GM21737 (cell line): Measurements from ENCODE around the gene ABHD16B.
"Not testable (repeated sequence)": the region's sequence is repeated elsewhere in the genome, so short reads cannot be mapped to it uniquely, and the experiment has no call there.

Experiments used
- ATAC-seq: cut with Tn5 transposase; IDR thresholded peaks from one replicate; pipeline ENCODE4 v1.9.1; 2021; ENCODE audit warnings: mild to moderate bottlenecking, moderate library complexity; ENCODE audit not compliant: unreplicated experiment

ABHD16B gene

GRCh38 chr20:63834491-63834880 lies 26.8 kb upstream of the ABHD16B start:
- ATAC-seq: no peak

DNA sequence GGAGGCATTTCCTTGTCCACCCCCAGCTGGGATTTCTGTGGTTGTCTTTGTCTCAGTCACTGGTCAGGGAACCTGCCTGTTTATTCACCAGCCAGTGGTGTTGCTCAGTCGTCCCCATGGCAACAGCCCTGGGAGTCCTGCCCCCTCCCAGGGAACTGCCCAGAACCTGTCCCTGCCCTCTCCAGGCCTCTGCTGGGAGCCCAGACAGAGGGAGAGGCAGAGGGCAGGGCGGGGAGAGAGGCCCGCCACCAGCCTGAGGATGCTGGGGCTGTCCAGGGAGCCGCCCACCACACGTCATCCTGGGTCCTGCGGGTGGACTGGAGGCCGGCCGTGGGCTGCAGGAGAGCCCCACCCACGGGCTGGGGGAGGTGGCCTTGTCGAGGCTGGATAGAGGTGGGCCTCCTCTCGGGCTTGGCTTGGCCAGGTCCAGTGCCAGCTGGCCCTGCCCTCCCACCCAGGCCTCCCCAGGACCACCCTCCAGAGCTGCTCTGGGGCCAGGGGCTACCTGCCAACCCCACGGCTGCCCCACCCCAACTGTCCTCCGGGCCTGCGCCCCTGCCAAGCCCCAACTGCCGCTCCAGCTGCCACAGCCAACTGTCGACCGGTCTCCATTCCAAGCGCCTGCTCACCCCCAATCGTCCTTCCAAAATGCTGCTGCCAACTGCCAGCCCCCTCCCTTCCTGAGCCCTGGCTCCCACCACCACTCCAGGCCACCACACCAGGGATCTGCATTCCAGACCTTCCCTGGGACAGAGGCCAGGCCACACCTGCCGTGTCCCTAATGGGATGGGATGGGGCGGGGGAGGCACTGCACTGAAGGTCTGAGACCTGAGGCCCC lies 26.1 kb upstream of the ABHD16B start:
- ATAC-seq: no peak

- no peak for ATAC-seq
Measured at GRCh38 chr20:63836458-63837344, 24.6 kb upstream of the ABHD16B start.

- ATAC-seq: no peak
Measured at GRCh38 chr20:63837479-63837878, 23.8 kb upstream of the ABHD16B start.

- ATAC-seq: no peak
Measured at GRCh38 chr20:63839620-63840019, 21.7 kb upstream of the ABHD16B start.

DNA sequence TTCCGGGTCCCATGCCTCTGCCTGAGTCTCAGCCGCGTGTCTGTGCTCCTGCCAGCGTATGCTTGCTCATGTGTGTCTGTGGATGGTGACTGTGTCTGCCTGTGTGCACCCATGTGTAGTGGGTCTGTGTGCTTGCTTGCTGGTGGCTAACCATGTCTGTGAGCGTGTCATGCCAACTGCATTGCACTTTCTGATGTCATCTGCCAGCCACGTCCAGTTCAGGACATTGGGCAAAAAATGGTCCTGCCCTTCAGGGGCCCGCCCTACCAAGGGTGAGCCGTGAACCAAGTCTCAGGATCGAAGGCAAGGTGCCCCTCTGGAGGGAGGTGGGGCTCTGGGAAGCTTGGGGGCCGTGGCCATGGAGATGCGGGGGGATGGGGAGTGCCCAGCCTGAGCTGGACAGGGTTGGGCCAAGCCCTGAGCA lies 20.9 kb upstream of the ABHD16B start:
- no peak for ATAC-seq

DNA sequence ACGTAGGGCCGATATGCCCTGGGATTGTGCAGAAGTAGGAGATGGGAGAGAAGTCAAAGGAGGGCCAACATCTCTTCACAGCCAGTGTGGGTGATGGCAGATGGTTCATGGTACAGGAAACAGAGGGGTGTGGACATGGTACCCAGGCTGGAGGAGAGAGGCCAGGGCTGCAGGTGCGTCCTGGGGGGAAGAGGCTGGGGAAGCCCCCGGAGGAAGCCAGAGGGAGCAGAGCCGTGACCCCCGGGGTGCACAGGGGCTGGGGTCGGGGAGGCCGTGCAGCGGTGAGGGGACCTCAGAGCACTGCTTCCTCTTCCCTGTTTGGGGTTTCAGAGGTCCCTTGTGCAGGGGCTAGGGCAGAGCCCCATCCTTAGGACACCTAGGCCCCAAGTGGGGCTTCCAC lies 19.0 kb upstream of the ABHD16B start:
- ATAC-seq: no peak

DNA sequence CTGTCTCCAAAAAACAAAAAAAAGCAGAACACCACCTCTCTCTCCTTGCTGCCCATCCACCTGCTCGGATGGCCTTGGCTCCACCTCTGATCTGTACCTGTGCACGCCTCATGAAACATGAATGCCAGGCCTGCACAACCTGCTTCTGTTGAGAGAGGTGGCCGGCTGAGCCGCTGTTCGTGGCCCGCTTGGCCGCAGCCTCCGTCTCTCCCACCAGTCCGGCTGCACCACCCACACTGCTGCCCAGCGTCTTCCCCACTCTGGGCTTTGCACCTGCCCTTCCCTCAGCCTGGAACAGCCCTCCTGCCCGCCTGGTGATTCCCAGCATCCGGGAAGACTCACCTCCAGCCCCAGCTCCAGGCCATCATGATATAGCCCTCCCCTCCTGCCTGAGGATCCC lies 18.1 kb upstream of the ABHD16B start:
- no peak for ATAC-seq

DNA sequence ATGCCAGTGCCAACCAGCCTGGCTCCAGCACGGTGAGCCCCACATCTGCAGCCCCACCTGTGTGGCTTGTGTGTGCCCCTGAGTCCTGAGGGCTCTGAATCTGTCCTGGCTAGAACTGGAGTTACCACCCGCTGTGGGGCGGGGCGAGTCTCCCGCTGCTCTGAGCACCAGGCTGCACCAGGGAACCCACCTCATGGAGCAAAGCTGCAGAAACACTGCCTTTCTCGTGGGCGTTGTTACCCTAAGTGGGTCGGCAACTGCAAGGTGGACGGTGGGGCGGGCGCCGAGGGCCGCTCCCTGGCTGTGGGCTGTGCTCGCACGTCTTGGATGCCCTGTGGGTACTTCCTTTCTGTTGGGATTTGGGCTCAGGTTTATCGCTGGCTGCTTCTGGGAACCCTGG lies 17.5 kb upstream of the ABHD16B start:
- ATAC-seq: no peak

DNA sequence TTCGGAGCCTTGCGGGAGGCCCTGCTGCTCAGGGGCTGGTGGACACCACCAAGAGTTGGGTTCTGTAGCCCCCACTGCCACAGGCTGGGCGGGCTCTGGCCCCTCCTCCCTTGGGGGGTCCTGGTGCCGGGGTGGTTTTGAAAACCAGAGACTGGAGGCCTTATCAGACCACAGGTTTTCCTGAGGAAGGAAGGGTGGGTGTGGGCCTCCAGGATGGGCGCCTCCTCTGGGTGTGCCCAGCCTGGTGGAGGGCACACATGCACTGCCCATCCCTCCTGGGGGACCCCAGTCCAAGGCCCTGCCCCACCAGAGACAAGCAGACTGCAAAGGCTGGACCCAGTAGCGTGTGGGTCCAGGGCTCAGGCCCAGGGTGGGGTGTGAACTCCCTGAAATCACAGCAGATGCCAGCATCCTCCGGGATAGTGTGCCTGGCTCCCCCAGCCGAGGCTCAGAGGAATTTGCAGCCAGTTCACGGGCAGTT lies 16.7 kb upstream of the ABHD16B start:
- no peak for ATAC-seq

GRCh38 chr20:63846128-63846771 lies 15.0 kb upstream of the ABHD16B start:
- no peak for ATAC-seq

DNA sequence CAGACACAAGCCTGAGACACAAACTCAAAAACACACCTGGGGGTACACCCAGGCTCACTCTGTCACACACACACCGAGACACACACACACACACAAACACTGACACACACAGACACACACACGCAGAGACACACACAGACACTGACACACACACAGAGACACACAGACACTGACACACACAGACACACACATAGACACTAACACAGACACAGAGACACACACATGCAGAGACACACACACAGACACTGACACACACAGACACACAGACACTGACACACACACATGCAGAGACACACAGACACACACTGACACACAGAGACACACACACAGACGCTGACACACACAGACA lies 14.4 kb upstream of the ABHD16B start:
- no peak for ATAC-seq

DNA sequence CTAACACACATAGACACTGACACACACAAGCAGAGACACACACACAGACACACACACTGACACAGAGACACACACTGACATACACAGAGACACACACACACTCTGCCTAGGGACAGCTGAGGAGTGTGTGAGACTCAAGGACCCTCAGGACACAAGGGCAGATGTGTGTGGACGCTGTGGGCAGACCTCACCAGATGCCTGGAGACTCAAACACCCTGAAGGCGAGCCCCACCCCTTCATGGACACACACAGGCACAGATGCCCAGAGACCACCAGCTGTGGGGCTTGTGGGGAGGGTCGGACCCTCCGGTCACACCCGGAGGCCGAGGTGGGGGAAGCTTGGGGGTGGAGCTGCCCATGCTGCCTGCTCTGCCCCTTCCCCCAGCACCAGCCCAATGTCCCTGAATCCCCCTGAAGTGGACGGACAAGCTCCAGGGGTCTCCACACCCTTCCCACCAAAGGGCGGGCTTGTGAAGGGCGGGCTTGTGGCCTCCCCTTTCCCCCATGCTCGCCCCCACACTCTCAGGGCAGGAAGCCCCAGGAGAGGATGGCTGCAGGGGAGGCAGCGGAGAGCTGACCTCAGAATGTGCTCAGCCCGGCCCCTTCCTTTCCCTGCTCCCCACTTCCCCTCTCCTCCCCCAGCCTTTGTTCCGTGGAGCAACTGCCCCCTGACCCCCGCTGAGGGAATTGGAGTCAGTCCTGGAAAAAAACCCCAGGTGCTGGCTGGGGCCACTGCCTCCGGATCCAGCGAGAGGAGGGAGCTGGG lies 13.9 kb upstream of the ABHD16B start:
- no peak for ATAC-seq

- no peak for ATAC-seq
Measured at GRCh38 chr20:63848003-63848911, 13.0 kb upstream of the ABHD16B start.

- ATAC-seq: peak; percentile 76
Measured at GRCh38 chr20:63850689-63851547, 10.4 kb upstream of the ABHD16B start.

GRCh38 chr20:63851548-63851943 lies 9.8 kb upstream of the ABHD16B start:
- not testable (repeated sequence) for ATAC-seq

- ATAC-seq: not testable (repeated sequence)
Measured at GRCh38 chr20:63853733-63854068, 7.6 kb upstream of the ABHD16B start.

DNA sequence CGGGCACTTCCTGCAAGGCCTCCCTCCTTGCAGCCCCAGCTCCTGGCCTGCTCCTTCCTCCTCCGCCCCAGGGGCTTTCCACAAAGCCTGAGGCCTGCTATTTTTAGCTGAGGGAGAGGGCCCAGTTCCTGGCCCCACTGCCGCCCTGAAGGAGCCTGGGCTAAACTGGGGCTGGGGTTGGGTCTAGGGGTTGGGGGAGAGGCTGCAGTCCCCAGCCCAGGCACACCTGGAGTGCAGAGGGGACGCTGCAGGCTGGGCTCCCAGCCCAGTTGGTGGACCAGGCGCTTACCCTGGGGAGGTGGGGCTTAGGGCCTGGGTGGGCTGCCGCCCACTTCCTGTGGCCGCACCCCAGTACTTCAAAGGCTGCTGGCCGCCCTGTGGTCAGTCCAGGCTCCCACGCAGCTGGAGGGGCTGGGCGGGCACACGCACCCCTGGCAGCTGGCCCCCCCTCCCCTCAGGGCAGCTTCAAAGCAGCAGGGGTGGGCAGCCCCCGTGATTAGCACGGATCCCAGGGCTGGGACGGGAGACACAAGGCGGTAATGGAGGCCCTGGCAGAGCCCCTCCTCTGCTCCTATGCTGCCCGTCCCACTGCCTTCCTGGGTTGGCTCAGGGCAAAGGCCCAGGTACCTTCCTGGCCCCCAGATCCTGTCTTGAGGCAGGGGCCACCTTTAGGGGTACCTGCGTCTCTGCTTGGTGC lies 7.1 kb upstream of the ABHD16B start:
- ATAC-seq: no peak
